NCI-H2171 (cell line): Measurements from ENCODE around the gene ZNF410.

Source experiments
- DNase-seq: peaks from one replicate; lab custom pipeline; 2025; lab: John Stamatoyannopoulos, UW

ZNF410 gene

DNA sequence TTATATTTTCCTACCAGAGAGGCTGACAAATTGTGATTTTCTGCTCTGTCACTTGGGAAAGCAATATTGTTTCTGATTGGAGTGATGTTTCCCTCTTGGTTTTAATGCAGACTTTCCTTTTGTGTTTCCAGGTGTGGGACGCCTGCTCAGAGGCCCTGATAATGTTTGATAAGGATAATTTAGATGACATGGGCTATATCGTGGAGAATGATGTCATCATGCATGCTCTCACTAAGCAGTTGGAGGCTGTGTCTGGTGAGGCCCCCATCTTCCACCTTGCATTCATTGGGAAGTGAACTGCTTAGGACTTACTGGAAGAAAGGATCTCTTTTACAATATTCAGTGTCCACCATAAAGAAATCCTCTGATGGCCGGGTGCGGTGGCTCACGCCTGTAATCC is 69.0 kb downstream of the ZNF410 start:
- no peak for DNase-seq

- no peak for DNase-seq
Observed at GRCh38 chr14:73958591-73958990, 71.9 kb downstream of the ZNF410 start.

GRCh38 chr14:73961192-73961591 is 74.5 kb downstream of the ZNF410 start:
- DNase-seq = no peak

GRCh38 chr14:73965216-73965615 is 78.6 kb downstream of the ZNF410 start:
- DNase-seq = no peak

- no peak for DNase-seq
Observed at GRCh38 chr14:73968885-73969284, 82.2 kb downstream of the ZNF410 start.

- DNase-seq = peak; percentile 70
Observed at GRCh38 chr14:73973497-73973896, 86.8 kb downstream of the ZNF410 start.

GRCh38 chr14:73976125-73976524 is 89.5 kb downstream of the ZNF410 start:
- no peak for DNase-seq

GRCh38 chr14:73977896-73978295 is 91.2 kb downstream of the ZNF410 start:
- no peak for DNase-seq
